Cardiac fibroblast (primary cell): ENCODE measurements around the gene SWSAP1.
"Not testable (repeated sequence)": the region's sequence is repeated elsewhere in the genome, so short reads cannot be mapped to it uniquely, and the experiment has no call there.

Source experiments
- DNase-seq, 2 donors: peaks; one replicate each; pipeline versions ENCODE4 v3.0.0 to v3.0.0-alpha.2; 2010; ENCODE audit warnings: low read depth in 2 of 2
- H3K4me3 ChIP-seq, 2 donors: replicated peaks in 1 of 2; 1 replicate in 1 of 2; 2 replicates in 1 of 2; pipeline ENCODE4 v1.5.1; 2011; ENCODE audit warnings: low read depth in 2 of 2, low read length in 2 of 2, mild to moderate bottlenecking in 2 of 2, moderate library complexity in 1 of 2
- TF ChIP-seq, protein P1 (sequence below): IDR thresholded peaks from one replicate; pipeline ENCODE4 v1.5.1; 2011; ENCODE audit warnings: low read depth, mild to moderate bottlenecking, low read length, inconsistent platforms

The SWSAP1 gene

DNA sequence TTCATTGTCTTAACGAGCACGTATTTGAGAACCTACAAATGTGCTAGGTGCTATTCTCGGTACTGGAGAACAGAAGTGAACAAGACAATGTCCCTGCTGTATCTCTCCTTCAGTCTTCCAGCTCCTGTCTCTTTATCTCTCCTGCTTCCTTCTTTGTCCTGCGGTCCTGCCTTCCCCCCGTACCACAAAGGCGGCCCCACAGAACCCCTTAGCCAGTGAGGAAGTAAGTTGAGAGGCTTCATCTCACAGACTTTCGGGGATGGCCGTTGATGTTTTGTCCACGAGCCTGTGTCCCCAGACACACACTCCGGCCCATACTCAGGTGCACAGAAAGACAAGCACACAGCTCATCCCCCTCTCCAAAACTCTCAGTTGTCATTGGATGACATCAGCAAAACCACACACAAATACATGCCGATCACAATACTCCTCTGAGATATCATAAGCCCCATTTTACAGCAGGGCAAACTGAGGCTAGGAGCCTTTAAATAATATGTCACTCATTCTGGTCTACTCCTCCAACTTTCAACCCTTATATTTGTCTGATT lies 507 bp upstream of the SWSAP1 start:
- TF ChIP-seq, protein P1, sequence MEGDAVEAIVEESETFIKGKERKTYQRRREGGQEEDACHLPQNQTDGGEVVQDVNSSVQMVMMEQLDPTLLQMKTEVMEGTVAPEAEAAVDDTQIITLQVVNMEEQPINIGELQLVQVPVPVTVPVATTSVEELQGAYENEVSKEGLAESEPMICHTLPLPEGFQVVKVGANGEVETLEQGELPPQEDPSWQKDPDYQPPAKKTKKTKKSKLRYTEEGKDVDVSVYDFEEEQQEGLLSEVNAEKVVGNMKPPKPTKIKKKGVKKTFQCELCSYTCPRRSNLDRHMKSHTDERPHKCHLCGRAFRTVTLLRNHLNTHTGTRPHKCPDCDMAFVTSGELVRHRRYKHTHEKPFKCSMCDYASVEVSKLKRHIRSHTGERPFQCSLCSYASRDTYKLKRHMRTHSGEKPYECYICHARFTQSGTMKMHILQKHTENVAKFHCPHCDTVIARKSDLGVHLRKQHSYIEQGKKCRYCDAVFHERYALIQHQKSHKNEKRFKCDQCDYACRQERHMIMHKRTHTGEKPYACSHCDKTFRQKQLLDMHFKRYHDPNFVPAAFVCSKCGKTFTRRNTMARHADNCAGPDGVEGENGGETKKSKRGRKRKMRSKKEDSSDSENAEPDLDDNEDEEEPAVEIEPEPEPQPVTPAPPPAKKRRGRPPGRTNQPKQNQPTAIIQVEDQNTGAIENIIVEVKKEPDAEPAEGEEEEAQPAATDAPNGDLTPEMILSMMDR: no peak
- no peak for DNase-seq

DNA sequence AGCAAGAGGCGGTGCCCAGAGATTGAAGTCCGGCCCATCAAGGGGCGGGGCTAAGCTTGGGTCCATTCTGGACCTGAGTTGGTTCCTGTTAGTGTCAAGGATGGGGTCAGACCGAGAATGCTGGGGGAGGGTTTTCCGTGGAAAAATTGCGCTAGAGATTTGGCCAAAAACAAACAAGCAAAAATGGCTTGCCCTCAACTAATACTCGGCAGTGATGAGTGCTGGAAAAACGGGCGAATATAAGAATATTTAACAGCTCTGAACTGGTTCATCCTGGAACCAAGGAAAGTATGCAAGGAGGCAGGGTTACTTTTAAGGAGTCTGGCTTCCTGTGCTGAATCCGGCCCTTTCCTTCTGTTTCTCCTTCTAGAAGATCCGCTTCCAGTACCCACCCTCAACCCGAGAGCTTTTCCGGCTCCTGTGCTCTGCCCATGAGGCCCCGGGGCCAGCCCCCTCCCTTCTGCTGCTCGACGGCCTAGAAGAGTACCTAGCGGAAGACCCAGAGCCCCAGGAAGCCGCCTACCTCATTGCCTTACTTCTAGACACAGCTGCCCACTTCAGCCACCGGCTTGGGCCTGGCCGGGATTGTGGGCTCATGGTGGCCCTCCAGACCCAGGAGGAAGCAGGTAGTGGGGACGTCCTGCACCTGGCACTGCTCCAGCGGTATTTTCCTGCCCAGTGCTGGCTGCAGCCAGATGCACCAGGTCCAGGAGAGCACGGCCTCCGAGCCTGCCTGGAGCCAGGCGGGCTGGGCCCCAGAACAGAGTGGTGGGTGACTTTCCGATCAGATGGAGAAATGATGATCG lies 880 bp downstream of the SWSAP1 start:
- peak overlapping the region; percentile 47 to 74 for H3K4me3 ChIP-seq
- no peak for DNase-seq
- TF ChIP-seq, protein P1: no peak

More for the DNA sequence above, 507 bp upstream of the SWSAP1 start:
- peak overlapping the region; percentile 67 to 74 for H3K4me3 ChIP-seq

DNA sequence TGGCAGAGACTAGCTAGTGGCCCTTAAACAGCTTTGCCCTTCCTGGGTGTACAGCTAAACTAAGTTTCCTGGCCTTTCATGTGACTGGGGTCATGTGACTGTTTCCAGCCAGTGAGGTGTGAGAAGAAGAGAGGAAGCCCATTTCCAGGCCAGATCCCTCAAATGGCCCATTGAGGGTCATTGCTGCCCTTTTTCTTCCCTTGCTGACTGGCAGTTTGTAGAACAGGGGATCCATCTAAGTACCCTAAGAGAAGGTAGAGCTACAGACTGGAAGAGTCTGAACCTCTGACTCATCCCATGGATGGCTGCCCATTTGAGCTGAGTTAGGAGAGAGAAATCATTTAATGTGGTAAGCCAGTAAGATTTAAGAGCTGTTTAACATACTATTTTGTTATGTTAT lies 2.8 kb downstream of the SWSAP1 start:
- peak; percentile 81 to 88 for DNase-seq
- H3K4me3 ChIP-seq: no peak overlapping the region
- TF ChIP-seq, protein P1: no peak

DNA sequence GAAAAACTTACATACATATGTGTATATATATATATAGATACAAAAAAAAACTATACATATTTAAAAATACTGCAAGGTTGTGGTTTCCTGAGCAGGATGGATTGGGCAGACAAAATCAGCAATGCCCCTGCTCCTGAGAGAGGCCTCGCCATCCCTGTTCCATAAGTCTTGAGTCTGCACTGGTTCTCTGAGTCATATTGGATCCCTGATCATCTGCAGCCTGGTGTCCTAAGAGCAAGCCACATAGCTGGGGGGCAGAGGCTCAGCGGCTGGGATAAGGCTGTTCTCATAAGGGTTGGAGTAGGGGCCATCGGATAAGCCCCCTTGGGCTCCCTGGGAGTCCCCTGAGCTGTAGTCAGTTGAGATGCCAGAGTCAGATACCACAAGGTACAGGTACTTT lies 3.3 kb downstream of the SWSAP1 start:
- no peak overlapping the region for H3K4me3 ChIP-seq
- TF ChIP-seq, protein P1: no peak
- DNase-seq: peak in 1 of 2 donors; percentile 56

DNA sequence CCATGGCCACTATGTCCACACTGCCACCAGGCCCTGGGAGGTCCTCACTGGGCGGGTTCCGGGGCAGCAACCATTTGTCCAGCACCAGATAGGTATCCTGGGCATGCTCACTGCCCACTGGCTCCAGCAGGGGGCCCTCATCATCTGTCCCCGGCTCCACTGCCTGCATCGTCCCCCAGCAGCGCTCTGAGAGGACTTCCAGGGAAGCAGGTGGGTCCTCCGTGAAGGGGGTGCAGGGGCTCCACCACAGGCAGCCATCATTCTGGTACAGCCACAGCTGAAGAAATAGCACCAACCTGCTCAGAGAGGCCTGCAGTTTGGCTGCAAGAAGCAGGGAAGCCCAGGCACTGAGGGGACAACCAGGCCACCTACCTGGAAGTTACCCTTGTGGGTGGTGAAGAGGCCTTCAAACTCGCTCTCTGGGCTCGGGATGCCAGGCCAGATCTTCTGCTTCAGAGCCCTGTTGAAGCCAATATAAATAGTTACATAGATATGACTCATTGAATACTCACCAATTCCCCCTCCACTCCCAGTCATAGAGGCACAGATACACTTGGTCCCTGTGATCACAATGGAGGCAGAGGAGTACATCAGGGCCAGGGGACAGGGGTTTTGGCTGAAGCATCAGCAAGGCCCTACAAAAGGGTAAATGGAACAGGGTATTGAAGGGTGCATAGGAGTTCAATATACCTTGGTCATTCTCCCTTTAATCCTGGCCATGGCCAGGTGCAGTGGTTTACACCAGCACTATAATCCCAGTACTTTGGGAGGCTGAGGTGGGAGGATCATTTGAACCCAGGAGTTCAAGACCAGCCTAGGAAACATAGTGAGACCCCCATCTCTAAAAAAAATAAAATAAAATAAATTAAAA lies 4.1 kb downstream of the SWSAP1 start:
- no peak overlapping the region for H3K4me3 ChIP-seq
- TF ChIP-seq, protein P1: peak; percentile 42
- peak; percentile 48 to 88 for DNase-seq

DNA sequence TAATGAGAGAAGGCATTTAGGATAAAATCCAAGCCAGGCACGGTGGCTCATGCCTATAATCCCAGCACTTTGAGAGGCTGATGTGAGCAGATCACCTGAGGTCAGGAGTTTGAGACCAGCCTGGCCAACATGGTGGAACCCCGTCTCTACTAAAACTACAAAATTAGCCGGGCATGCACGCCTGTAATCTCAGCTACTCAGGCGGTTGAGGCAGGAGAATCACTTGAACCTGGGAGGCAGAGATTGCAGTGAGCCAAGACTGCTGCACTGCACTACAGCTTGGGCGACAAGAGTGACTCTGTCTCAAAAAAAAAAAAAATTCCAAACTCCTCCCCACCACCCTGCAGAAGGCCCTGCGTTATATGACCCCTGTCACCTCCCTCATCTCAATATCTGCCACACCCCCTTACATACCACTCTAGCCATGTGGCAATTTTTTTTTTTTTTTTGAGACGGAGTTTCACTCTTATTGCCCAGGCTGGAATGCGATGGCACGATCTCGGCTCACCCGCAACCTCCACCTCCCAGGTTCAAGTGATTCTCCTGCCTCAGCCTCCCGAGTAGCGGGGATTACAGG lies 4.9 kb downstream of the SWSAP1 start:
- H3K4me3 ChIP-seq, DNase-seq: not testable (repeated sequence)
